Measurements from ENCODE around the gene CFAP119.

CFAP119 gene

DNA sequence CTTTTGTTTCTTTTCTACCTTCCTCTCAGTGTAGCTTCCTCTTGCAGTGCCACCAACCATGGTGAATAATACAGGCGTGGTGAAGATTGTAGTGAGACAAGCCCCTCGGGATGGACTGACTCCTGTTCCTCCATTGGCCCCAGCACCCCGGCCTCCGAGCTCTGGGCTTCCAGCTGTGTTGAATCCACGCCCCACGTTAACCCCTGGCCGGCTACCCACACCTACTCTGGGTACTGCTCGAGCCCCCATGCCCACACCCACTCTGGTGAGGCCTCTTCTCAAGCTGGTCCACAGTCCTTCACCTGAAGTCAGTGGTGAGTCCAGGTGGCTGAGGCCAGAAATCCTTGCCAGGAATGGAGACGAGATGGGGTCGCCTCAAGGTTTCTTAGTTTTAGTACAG lies 38.9 kb downstream of the CFAP119 start:
- TF ChIP-seq POLR2AphosphoS5 (IDR thresholded peaks at IDR 0.05; ENCODE audit: low read depth, low read length) (no peak), FOXP2 (optimal IDR thresholded peaks at IDR 0.05; ENCODE audit: borderline replicate concordance, extremely low read depth, extremely low read length, insufficient read depth) (no peak), SIN3A (IDR thresholded peaks at IDR 0.05; ENCODE audit: borderline replicate concordance, insufficient read depth, low read length) (no peak), TAF1 (IDR thresholded peaks at IDR 0.05; ENCODE audit: borderline replicate concordance, insufficient read depth, low read length) (no peak)
- TF ChIP-seq, protein P1, sequence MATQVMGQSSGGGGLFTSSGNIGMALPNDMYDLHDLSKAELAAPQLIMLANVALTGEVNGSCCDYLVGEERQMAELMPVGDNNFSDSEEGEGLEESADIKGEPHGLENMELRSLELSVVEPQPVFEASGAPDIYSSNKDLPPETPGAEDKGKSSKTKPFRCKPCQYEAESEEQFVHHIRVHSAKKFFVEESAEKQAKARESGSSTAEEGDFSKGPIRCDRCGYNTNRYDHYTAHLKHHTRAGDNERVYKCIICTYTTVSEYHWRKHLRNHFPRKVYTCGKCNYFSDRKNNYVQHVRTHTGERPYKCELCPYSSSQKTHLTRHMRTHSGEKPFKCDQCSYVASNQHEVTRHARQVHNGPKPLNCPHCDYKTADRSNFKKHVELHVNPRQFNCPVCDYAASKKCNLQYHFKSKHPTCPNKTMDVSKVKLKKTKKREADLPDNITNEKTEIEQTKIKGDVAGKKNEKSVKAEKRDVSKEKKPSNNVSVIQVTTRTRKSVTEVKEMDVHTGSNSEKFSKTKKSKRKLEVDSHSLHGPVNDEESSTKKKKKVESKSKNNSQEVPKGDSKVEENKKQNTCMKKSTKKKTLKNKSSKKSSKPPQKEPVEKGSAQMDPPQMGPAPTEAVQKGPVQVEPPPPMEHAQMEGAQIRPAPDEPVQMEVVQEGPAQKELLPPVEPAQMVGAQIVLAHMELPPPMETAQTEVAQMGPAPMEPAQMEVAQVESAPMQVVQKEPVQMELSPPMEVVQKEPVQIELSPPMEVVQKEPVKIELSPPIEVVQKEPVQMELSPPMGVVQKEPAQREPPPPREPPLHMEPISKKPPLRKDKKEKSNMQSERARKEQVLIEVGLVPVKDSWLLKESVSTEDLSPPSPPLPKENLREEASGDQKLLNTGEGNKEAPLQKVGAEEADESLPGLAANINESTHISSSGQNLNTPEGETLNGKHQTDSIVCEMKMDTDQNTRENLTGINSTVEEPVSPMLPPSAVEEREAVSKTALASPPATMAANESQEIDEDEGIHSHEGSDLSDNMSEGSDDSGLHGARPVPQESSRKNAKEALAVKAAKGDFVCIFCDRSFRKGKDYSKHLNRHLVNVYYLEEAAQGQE (IDR thresholded peaks at IDR 0.05; ENCODE audit: insufficient read depth in 1 of 2, low read depth in 2 of 2, low read length in 2 of 2), result no peak

DNA sequence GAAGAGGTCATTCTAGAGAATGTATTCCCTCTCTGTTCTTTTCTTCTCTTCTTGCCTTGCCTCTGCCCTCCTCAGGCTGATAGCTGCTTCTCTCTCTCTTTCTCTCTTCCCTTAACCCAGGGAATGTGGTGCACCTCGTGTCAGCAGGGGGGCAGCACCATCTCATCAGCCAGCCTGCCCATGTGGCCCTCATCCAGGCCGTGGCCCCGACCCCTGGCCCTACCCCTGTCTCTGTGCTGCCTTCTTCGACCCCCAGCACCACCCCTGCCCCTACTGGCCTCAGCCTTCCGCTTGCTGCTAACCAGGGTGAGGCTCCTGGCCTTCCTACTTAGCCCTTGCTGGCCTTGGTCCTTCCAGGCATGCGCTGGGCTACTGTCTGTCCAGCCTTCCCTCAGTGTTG lies 39.4 kb downstream of the CFAP119 start:
- TF ChIP-seq POLR2AphosphoS5 (IDR thresholded peaks at IDR 0.05; ENCODE audit: low read depth, low read length) (no peak), FOXP2 (optimal IDR thresholded peaks at IDR 0.05; ENCODE audit: borderline replicate concordance, extremely low read depth, extremely low read length, insufficient read depth) (no peak), SIN3A (IDR thresholded peaks at IDR 0.05; ENCODE audit: borderline replicate concordance, insufficient read depth, low read length) (no peak), TAF1 (IDR thresholded peaks at IDR 0.05; ENCODE audit: borderline replicate concordance, insufficient read depth, low read length) (no peak)
- TF ChIP-seq, protein P1 (IDR thresholded peaks at IDR 0.05; ENCODE audit: insufficient read depth in 1 of 2, low read depth in 2 of 2, low read length in 2 of 2), result no peak

GRCh38 chr16:30721606-30722005 lies 40.3 kb downstream of the CFAP119 start:
- TF ChIP-seq FOXP2 (optimal IDR thresholded peaks at IDR 0.05; ENCODE audit: borderline replicate concordance, extremely low read depth, extremely low read length, insufficient read depth) (no peak), TAF1 (IDR thresholded peaks at IDR 0.05; ENCODE audit: borderline replicate concordance, insufficient read depth, low read length) (no peak), SIN3A (IDR thresholded peaks at IDR 0.05; ENCODE audit: borderline replicate concordance, insufficient read depth, low read length) (no peak), POLR2AphosphoS5 (IDR thresholded peaks at IDR 0.05; ENCODE audit: low read depth, low read length) (no peak)
- TF ChIP-seq, protein P1 (IDR thresholded peaks at IDR 0.05; ENCODE audit: insufficient read depth in 1 of 2, low read depth in 2 of 2, low read length in 2 of 2), result no peak

DNA sequence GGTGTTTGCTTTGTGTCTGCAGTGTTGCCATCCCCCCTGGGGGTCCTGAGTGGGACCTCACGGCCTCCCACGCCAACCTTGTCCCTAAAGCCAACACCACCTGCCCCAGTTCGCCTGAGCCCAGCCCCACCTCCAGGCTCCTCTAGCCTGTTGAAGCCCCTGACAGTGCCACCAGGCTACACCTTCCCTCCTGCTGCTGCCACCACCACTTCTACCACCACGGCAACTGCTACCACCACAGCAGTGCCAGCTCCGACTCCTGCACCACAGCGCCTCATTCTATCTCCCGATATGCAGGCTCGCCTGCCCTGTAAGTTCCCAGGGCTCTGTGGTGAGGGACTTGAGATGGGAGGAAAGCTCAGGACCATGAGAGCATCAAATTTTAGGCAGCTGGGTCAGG lies 40.7 kb downstream of the CFAP119 start:
- TF ChIP-seq TAF1 (IDR thresholded peaks at IDR 0.05; ENCODE audit: borderline replicate concordance, insufficient read depth, low read length) (no peak), POLR2AphosphoS5 (IDR thresholded peaks at IDR 0.05; ENCODE audit: low read depth, low read length) (no peak), SIN3A (IDR thresholded peaks at IDR 0.05; ENCODE audit: borderline replicate concordance, insufficient read depth, low read length) (no peak), FOXP2 (optimal IDR thresholded peaks at IDR 0.05; ENCODE audit: borderline replicate concordance, extremely low read depth, extremely low read length, insufficient read depth) (no peak)
- TF ChIP-seq, protein P1 (IDR thresholded peaks at IDR 0.05; ENCODE audit: insufficient read depth in 1 of 2, low read depth in 2 of 2, low read length in 2 of 2), result no peak

DNA sequence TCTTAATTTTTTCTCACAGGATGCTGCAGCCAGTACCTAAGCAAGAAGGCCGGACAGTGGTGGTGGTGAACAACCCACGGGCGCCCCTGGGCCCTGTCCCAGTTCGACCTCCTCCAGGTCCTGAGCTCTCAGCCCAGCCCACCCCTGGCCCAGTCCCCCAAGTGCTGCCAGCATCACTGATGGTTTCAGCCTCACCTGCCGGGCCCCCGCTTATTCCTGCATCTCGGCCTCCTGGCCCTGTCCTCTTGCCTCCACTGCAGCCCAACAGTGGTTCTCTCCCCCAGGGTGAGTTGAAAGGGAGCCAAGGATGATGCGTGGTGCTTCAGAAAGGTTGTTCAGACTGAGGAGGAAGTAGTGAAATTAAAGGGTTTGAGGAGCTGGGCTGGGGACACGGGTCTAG lies 41.2 kb downstream of the CFAP119 start:
- TF ChIP-seq, protein P1 (IDR thresholded peaks at IDR 0.05; ENCODE audit: insufficient read depth in 1 of 2, low read depth in 2 of 2, low read length in 2 of 2), result no peak
- no peak for TF ChIP-seq POLR2AphosphoS5 (IDR thresholded peaks at IDR 0.05; ENCODE audit: low read depth, low read length)
- no peak for TF ChIP-seq TAF1 (IDR thresholded peaks at IDR 0.05; ENCODE audit: borderline replicate concordance, insufficient read depth, low read length)
- TF ChIP-seq SIN3A (IDR thresholded peaks at IDR 0.05; ENCODE audit: borderline replicate concordance, insufficient read depth, low read length), result no peak
- TF ChIP-seq FOXP2 (optimal IDR thresholded peaks at IDR 0.05; ENCODE audit: borderline replicate concordance, extremely low read depth, extremely low read length, insufficient read depth), result no peak
